Measurements from ENCODE around the gene PRR16.
"Not testable (repeated sequence)": the region's sequence is repeated elsewhere in the genome, so short reads cannot be mapped to it uniquely, and the experiment has no call there.

PRR16 gene

DNA sequence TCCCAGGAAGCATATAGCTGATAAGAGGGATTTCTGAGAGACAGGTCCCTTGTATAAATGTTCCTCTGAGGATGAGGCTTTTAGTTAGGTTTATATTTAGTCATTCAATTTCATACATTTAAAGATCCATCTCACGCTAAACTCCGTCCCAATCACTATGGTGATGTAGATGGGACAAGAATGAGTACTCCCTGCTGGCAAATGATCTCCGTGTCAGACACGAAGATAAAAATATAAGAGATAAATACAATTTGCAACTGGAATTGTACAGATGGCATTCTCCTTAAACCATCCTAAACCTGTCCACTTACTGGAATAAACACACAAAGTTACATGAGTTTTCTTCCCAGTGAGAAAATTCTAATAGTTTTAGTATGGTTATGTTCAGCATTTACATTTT is 233.0 kb downstream of the PRR16 start:
- TF ChIP-seq TCF4 (CRISPR knock-in tag; IDR thresholded peaks at IDR 0.05; ENCODE audit: borderline replicate concordance) (no peak), CSDC2 (CRISPR knock-in tag; IDR thresholded peaks at IDR 0.05) (no peak), ESRRG (CRISPR knock-in tag; IDR thresholded peaks at IDR 0.05) (no peak), ARNTL (CRISPR knock-in tag; IDR thresholded peaks at IDR 0.05; ENCODE audit: borderline replicate concordance, low read depth) (no peak), BACH2 (CRISPR knock-in tag; IDR thresholded peaks at IDR 0.05; ENCODE audit: borderline replicate concordance) (no peak), ZNF565 (CRISPR knock-in tag; conservative IDR thresholded peaks at IDR 0.05; ENCODE audit: low read depth) (no peak), CREB5 (CRISPR knock-in tag; IDR thresholded peaks at IDR 0.05; ENCODE audit: low read depth) (no peak), TOX (CRISPR knock-in tag; IDR thresholded peaks at IDR 0.05; ENCODE audit: borderline replicate concordance) (no peak), RARB (CRISPR knock-in tag; IDR thresholded peaks at IDR 0.05) (no peak), ZNF8 (CRISPR knock-in tag; IDR thresholded peaks at IDR 0.05) (no peak), ZFP3 (CRISPR knock-in tag; IDR thresholded peaks at IDR 0.05) (no peak), SNAI2 (CRISPR knock-in tag; IDR thresholded peaks at IDR 0.05) (no peak), OSR1 (CRISPR knock-in tag; IDR thresholded peaks at IDR 0.05) (no peak)
- TF ChIP-seq, protein P1, sequence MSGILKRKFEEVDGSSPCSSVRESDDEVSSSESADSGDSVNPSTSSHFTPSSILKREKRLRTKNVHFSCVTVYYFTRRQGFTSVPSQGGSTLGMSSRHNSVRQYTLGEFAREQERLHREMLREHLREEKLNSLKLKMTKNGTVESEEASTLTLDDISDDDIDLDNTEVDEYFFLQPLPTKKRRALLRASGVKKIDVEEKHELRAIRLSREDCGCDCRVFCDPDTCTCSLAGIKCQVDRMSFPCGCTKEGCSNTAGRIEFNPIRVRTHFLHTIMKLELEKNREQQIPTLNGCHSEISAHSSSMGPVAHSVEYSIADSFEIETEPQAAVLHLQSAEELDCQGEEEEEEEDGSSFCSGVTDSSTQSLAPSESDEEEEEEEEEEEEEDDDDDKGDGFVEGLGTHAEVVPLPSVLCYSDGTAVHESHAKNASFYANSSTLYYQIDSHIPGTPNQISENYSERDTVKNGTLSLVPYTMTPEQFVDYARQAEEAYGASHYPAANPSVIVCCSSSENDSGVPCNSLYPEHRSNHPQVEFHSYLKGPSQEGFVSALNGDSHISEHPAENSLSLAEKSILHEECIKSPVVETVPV (CRISPR knock-in tag; IDR thresholded peaks at IDR 0.05) = no peak
- ATAC-seq = no peak

- not testable (repeated sequence) for ATAC-seq
Observed at GRCh38 chr5:120697670-120698327, 233.7 kb downstream of the PRR16 start.

GRCh38 chr5:120700653-120701052 is 236.6 kb downstream of the PRR16 start:
- ATAC-seq = not testable (repeated sequence)

DNA sequence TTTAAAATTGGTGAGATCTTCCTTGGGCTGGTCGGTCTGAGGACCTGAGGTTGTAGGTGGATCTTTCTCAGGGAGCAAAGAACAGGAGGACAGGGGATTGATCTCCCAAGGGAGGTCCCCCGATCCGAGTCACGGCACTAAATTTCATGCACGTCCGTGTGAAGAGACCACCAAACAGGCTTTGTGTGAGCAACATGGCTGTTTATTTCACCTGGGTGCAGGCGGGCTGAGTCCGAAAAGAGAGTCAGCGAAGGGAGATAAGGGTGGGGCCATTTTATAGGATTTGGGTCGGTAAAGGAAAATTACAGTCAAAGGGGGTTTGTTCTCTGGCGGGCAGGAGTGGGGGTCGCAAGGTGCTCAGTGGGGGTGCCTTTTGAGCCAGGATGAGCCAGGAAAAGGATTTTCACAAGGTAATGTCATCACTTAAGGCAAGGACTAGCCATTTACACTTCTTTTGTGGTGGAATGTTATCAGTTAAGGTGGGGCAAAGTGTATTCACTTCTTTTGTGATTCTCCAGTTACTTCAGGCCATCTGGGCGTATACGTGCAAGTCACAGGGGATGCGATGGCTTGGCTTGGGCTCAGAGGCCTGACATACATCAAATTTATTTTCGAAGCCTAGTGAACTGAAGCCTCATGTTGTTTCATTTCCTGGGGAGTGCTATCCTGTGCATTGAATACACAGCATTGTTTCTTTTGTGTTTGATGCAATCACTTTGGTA is 238.9 kb downstream of the PRR16 start:
- not testable (repeated sequence) for ATAC-seq

DNA sequence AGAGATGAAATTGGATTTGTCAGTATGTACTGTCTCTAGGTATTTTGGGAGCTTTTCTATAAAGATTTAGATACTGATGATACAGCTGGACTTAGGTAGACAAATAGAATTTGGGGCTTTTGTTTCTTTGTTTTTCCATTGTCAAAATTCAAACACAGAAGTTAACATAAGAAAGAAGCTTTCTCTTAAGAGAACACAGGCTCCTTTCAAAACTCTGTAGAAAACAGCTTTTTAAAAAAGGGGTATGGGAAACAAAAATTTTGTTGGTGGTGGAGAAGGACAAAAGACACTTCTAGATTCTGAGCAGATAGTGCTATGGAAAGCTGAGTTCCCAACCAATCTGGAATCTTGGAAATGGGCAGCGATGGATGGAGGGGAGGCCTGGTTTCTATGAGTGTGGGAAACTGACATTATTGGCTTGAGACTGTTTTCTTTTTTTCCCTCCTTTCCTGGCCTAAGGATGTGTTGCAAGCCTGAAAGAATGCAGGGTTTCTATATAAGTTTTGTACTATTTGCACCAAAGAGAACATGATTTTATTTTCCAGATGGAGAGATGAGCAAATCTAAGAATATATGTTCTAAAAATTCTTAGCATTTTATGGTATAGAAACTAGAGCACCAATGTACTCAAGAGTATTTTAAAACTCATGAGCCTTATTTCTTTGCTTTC is 240.0 kb downstream of the PRR16 start:
- no peak for TF ChIP-seq ZC3H10 (CRISPR knock-in tag; IDR thresholded peaks at IDR 0.05)
- no peak for TF ChIP-seq ZFP30 (CRISPR knock-in tag; IDR thresholded peaks at IDR 0.05)
- TF ChIP-seq TCF4 (CRISPR knock-in tag; IDR thresholded peaks at IDR 0.05; ENCODE audit: borderline replicate concordance) = no peak
- no peak for TF ChIP-seq ZNF565 (CRISPR knock-in tag; conservative IDR thresholded peaks at IDR 0.05; ENCODE audit: low read depth)
- TF ChIP-seq, protein P1 (CRISPR knock-in tag; IDR thresholded peaks at IDR 0.05) = no peak
- TF ChIP-seq PPARA (CRISPR knock-in tag; IDR thresholded peaks at IDR 0.05; ENCODE audit: borderline replicate concordance) = no peak
- TF ChIP-seq ISL1 (CRISPR knock-in tag; IDR thresholded peaks at IDR 0.05) = no peak
- no peak for TF ChIP-seq CREB5 (CRISPR knock-in tag; IDR thresholded peaks at IDR 0.05; ENCODE audit: low read depth)
- no peak for TF ChIP-seq OSR1 (CRISPR knock-in tag; IDR thresholded peaks at IDR 0.05)
- TF ChIP-seq BACH2 (CRISPR knock-in tag; IDR thresholded peaks at IDR 0.05; ENCODE audit: borderline replicate concordance) = no peak
- no peak for TF ChIP-seq TOX (CRISPR knock-in tag; IDR thresholded peaks at IDR 0.05; ENCODE audit: borderline replicate concordance)
- no peak for TF ChIP-seq ZNF70 (CRISPR knock-in tag; IDR thresholded peaks at IDR 0.05)
- TF ChIP-seq RARB (CRISPR knock-in tag; IDR thresholded peaks at IDR 0.05) = no peak
- no peak for TF ChIP-seq ZNF8 (CRISPR knock-in tag; IDR thresholded peaks at IDR 0.05)
- TF ChIP-seq, protein P2, sequence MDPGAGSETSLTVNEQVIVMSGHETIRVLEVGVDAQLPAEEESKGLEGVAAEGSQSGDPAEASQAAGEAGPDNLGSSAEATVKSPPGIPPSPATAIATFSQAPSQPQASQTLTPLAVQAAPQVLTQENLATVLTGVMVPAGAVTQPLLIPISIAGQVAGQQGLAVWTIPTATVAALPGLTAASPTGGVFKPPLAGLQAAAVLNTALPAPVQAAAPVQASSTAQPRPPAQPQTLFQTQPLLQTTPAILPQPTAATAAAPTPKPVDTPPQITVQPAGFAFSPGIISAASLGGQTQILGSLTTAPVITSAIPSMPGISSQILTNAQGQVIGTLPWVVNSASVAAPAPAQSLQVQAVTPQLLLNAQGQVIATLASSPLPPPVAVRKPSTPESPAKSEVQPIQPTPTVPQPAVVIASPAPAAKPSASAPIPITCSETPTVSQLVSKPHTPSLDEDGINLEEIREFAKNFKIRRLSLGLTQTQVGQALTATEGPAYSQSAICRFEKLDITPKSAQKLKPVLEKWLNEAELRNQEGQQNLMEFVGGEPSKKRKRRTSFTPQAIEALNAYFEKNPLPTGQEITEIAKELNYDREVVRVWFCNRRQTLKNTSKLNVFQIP (CRISPR knock-in tag; IDR thresholded peaks at IDR 0.05; ENCODE audit: borderline replicate concordance, low read depth) = no peak
- no peak for TF ChIP-seq ARNTL (CRISPR knock-in tag; IDR thresholded peaks at IDR 0.05; ENCODE audit: borderline replicate concordance, low read depth)
- TF ChIP-seq CSDC2 (CRISPR knock-in tag; IDR thresholded peaks at IDR 0.05) = no peak
- TF ChIP-seq PATZ1 (CRISPR knock-in tag; IDR thresholded peaks at IDR 0.05; ENCODE audit: borderline replicate concordance) = no peak
- no peak for ATAC-seq
